Measurements from ENCODE around the gene FHIT. TPM values are rescaled to one million over a fixed set of nuclear protein-coding genes. Genes with fewer than 3 reads are reported as not detected.

FHIT gene
- total and polyA plus RNA-seq, 4 donors: 2.6 to 21.3 (median 8.7) TPM

- DNase-seq: no peak
- TF ChIP-seq CTCF (IDR thresholded peaks at IDR 0.05; ENCODE audit: control extremely low read depth, extremely low read depth): no peak
- H3K4me1 ChIP-seq (ENCODE audit: control insufficient read depth in 5 of 5, insufficient read depth in 5 of 5, low read length in 5 of 5): peaks cover 0 to 17% (median 0%) of the 10 kb centered on the region in 5 donors
- H3K4me3 ChIP-seq: no peak overlapping the region
- 27 to 61% methylated on average over 2 of the region's 2 CpGs for WGBS, 2 donors
- ATAC-seq (ENCODE audit: insufficient read depth, low FRiP score): no peak
- peaks cover 0 to 2% (median 0%) of the 10 kb centered on the region in 4 donors for H3K9me3 ChIP-seq (ENCODE audit: control insufficient read depth in 4 of 4, insufficient read depth in 3 of 4, low read length in 3 of 4)
- H3K27ac ChIP-seq (ENCODE audit: low read depth in 1 of 2, low read length in 1 of 2): no peak overlapping the region
- no peaks in the 10 kb centered on the region for H3K27me3 ChIP-seq (ENCODE audit: control insufficient read depth in 3 of 3, insufficient read depth in 3 of 3, low read length in 2 of 3)
- H3K36me3 ChIP-seq (ENCODE audit: control insufficient read depth in 4 of 4, insufficient read depth in 4 of 4, low read length in 4 of 4): no peaks in the 10 kb centered on the region
- no peak overlapping the region for H3K9ac ChIP-seq (ENCODE audit: insufficient read depth in 1 of 2, low read length in 2 of 2)
Measured at GRCh38 chr3:60758171-60758570, 493.1 kb downstream of the FHIT start.

- Histone ChIP-seq H3K4me1 (ENCODE audit: control insufficient read depth in 5 of 5, insufficient read depth in 5 of 5, low read length in 5 of 5) (peaks cover 0 to 17% (median 0%) of the 10 kb centered on the region in 5 donors), H3K9ac (ENCODE audit: insufficient read depth in 1 of 2, low read length in 2 of 2) (no peak overlapping the region), H3K36me3 (ENCODE audit: control insufficient read depth in 4 of 4, insufficient read depth in 4 of 4, low read length in 4 of 4) (no peaks in the 10 kb centered on the region), H3K27me3 (ENCODE audit: control insufficient read depth in 3 of 3, insufficient read depth in 3 of 3, low read length in 2 of 3) (no peaks in the 10 kb centered on the region), H3K27ac (ENCODE audit: low read depth in 1 of 2, low read length in 1 of 2) (no peak overlapping the region), H3K9me3 (ENCODE audit: control insufficient read depth in 4 of 4, insufficient read depth in 3 of 4, low read length in 3 of 4) (peaks cover 0 to 2% (median 0%) of the 10 kb centered on the region in 4 donors), H3K4me3 (no peak overlapping the region)
- no peak for TF ChIP-seq CTCF (IDR thresholded peaks at IDR 0.05; ENCODE audit: control extremely low read depth, extremely low read depth)
- ATAC-seq (ENCODE audit: insufficient read depth, low FRiP score): no peak
- WGBS, 2 donors: 73 to 80% methylated on average over 6 of the region's 6 CpGs
- DNase-seq: no peak
Measured at GRCh38 chr3:60757724-60758123, 493.5 kb downstream of the FHIT start.

GRCh38 chr3:60756241-60757030 is 494.8 kb downstream of the FHIT start:
- H3K4me1 ChIP-seq (ENCODE audit: control insufficient read depth in 5 of 5, insufficient read depth in 5 of 5, low read length in 5 of 5): peaks cover 0 to 12% (median 0%) of the 10 kb centered on the region in 5 donors

More at GRCh38 chr3:60756241-60757030, 494.8 kb downstream of the FHIT start:
- no peak for TF ChIP-seq CTCF (IDR thresholded peaks at IDR 0.05; ENCODE audit: control extremely low read depth, extremely low read depth)
- 71 to 77% methylated on average over 7 of the region's 7 CpGs for WGBS, 2 donors
- no peaks in the 10 kb centered on the region for H3K27me3 ChIP-seq (ENCODE audit: control insufficient read depth in 3 of 3, insufficient read depth in 3 of 3, low read length in 2 of 3)
- no peak overlapping the region for H3K9ac ChIP-seq (ENCODE audit: insufficient read depth in 1 of 2, low read length in 2 of 2)
- peaks cover 0 to 4% (median 0%) of the 10 kb centered on the region in 4 donors for H3K9me3 ChIP-seq (ENCODE audit: control insufficient read depth in 4 of 4, insufficient read depth in 3 of 4, low read length in 3 of 4)
- no peaks in the 10 kb centered on the region for H3K36me3 ChIP-seq (ENCODE audit: control insufficient read depth in 4 of 4, insufficient read depth in 4 of 4, low read length in 4 of 4)
- H3K27ac ChIP-seq (ENCODE audit: low read depth in 1 of 2, low read length in 1 of 2): no peak overlapping the region
- no peak overlapping the region for H3K4me3 ChIP-seq
- ATAC-seq (ENCODE audit: insufficient read depth, low FRiP score) (no peak), DNase-seq (no peak)

All from lung (tissue), 12 donors.